ENCODE results near the gene TRIP13.

DNA sequence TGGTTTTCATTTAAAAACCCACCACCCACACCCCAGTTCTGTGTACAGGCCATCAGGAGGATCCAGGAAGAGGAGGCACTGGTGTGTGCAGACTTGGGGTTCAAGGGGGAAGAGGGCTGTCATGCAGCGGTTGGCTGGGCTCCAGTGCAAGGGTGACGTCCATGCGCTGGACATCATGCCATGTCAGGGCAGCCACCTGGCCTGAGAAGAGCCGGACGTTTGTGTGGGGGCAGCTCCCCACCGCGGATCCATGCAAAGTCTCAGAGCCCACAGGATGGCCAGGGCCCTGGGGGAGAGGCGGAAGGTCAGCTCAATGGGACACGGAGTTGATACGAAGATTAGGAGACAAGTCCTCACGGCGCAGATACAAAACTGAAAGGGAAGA, 11.1 kb upstream of the TRIP13 start:
- TF ChIP-seq, protein P1, sequence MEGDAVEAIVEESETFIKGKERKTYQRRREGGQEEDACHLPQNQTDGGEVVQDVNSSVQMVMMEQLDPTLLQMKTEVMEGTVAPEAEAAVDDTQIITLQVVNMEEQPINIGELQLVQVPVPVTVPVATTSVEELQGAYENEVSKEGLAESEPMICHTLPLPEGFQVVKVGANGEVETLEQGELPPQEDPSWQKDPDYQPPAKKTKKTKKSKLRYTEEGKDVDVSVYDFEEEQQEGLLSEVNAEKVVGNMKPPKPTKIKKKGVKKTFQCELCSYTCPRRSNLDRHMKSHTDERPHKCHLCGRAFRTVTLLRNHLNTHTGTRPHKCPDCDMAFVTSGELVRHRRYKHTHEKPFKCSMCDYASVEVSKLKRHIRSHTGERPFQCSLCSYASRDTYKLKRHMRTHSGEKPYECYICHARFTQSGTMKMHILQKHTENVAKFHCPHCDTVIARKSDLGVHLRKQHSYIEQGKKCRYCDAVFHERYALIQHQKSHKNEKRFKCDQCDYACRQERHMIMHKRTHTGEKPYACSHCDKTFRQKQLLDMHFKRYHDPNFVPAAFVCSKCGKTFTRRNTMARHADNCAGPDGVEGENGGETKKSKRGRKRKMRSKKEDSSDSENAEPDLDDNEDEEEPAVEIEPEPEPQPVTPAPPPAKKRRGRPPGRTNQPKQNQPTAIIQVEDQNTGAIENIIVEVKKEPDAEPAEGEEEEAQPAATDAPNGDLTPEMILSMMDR (IDR thresholded peaks at IDR 0.05; ENCODE audit: poor library complexity): no peak
- TF ChIP-seq EZH2 (IDR thresholded peaks at IDR 0.05; ENCODE audit: borderline replicate concordance): no peak
